ENCODE data around the gene CYTH1.

Gene CYTH1

DNA sequence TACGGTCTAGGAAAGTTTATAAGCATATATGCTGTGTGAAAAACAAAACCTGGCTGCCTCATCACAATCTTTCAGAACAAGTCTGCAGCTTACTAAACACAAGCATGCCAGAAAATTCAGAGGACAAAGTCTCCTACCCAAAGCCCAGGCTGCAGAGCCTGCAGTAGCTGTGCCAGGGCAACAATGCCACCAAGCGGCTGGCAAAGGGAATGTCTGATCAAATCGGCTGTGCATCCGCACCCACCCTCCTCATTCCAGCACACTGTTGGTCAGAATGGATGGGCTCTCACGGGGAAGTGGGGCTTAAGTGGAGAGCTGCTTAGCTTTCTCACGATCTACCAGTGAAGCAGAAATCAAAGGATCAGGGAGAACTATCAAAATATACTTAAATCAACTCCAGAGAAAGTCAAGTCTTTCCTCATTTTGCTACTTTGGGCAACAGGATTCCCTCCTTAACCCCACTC lies 73.5 kb downstream of the CYTH1 start:
- no peak overlapping the region for H3K4me3 ChIP-seq (ENCODE audit: low read length)
- no peaks in the 10 kb centered on the region for H3K4me1 ChIP-seq (ENCODE audit: insufficient read depth, low read length)
- 6% methylated on average over 5 of the region's 6 CpGs for WGBS
- H3K9ac ChIP-seq (ENCODE audit: low read depth, low read length): no peak overlapping the region
- H3K36me3 ChIP-seq (ENCODE audit: insufficient read depth, low read length): no peaks in the 10 kb centered on the region
- no peaks in the 10 kb centered on the region for H3K27me3 ChIP-seq (ENCODE audit: insufficient read depth, low read length)
- no peak overlapping the region for H3K27ac ChIP-seq (ENCODE audit: low read depth, low read length)
- no peaks in the 10 kb centered on the region for H3K9me3 ChIP-seq (ENCODE audit: insufficient read depth, low read depth, low read length)

DNA sequence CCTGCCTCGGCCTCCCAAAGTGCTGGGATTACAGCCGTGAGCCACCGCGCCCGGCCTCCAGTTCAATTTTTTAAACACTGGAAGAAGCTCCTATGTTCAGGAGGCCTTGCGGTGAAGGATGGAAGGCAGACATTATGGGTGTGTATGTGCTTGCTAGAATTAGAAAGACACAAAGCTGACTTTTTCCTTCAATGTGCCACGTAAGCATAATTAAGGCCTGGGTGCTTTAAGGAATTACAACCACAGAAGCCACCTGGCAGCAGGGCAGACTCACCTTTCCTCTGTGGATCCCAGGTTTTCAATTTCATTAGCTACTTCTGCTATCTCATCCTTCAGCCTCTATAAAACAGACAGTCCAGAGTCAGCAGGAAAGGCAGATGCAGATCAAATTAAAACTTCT lies 74.2 kb downstream of the CYTH1 start:
- Histone ChIP-seq H3K27me3 (ENCODE audit: insufficient read depth, low read length) (no peaks in the 10 kb centered on the region), H3K9me3 (ENCODE audit: insufficient read depth, low read depth, low read length) (no peaks in the 10 kb centered on the region), H3K36me3 (ENCODE audit: insufficient read depth, low read length) (no peaks in the 10 kb centered on the region), H3K9ac (ENCODE audit: low read depth, low read length) (no peak overlapping the region), H3K4me3 (ENCODE audit: low read length) (no peak overlapping the region), H3K4me1 (ENCODE audit: insufficient read depth, low read length) (no peaks in the 10 kb centered on the region), H3K27ac (ENCODE audit: low read depth, low read length) (no peak overlapping the region)
- 96% methylated on average over 7 of the region's 7 CpGs for WGBS

DNA sequence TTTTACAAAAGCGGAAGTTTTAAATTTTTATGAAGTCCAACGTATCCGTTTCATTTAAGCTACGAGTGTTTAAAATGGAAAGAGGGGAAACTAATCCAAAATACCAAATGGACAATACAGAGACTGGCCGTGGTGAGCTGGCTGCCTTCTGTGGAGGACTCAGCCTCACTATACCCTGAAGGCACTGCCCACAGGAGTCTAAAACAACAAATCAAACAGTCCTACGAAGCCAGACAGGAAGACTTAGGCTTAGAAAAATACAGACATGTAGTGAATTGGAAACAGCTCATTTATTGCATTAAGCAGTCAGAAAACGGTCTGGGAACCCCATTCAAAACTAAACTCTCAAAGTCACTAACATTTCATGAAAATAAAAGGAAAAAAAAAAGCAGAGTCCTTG lies 75.1 kb downstream of the CYTH1 start:
- WGBS: 88% methylated on average over 5 of the region's 7 CpGs
- no peak overlapping the region for H3K9ac ChIP-seq (ENCODE audit: low read depth, low read length)
- peaks cover 1% of the 10 kb centered on the region; the same call in 1 of the 2 replicates for H3K4me1 ChIP-seq (ENCODE audit: insufficient read depth, low read length)
- H3K36me3 ChIP-seq (ENCODE audit: insufficient read depth, low read length): peaks cover under 1% of the 10 kb centered on the region; the same call in 1 of the 2 replicates
- H3K27me3 ChIP-seq (ENCODE audit: insufficient read depth, low read length): no peaks in the 10 kb centered on the region
- no peaks in the 10 kb centered on the region for H3K9me3 ChIP-seq (ENCODE audit: insufficient read depth, low read depth, low read length)
- H3K27ac ChIP-seq (ENCODE audit: low read depth, low read length): no peak overlapping the region
- H3K4me3 ChIP-seq (ENCODE audit: low read length): no peak overlapping the region

DNA sequence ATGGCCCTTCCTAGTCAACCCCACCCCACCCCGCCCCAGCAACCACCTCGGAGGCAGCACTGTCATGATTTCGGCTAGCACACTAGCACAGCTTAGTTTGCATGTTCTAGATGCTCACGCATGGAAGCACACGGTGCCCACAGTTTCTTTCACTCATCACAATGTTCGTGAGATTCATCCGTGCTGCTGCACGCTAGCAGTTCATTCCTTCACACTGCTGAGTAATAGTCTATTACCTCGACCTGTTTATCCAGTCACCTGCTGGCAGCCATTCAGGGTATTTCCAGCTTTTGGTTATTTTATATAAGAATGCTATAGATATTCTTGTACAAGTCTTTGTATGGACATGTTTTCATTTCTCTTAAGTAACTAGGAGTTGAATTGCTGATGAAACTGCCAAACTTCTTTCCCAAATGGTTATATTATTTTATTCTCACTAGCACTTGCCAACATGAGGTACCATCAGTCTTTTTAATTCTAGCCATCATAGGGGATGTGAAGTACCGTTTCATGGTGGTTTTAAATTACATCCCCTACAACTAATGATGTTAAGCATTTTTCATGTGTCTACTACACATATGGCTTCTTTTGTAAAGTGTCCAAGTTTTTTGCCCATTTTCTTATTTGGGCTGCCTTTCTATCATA lies 75.7 kb downstream of the CYTH1 start:
- Histone ChIP-seq H3K27me3 (ENCODE audit: insufficient read depth, low read length) (no peaks in the 10 kb centered on the region), H3K4me1 (ENCODE audit: insufficient read depth, low read length) (peaks cover 4% of the 10 kb centered on the region; the same call in 1 of the 2 replicates), H3K27ac (ENCODE audit: low read depth, low read length) (no peak overlapping the region), H3K9ac (ENCODE audit: low read depth, low read length) (no peak overlapping the region), H3K36me3 (ENCODE audit: insufficient read depth, low read length) (peaks cover 5% of the 10 kb centered on the region; the same call in 1 of the 2 replicates), H3K9me3 (ENCODE audit: insufficient read depth, low read depth, low read length) (no peaks in the 10 kb centered on the region), H3K4me3 (ENCODE audit: low read length) (no peak overlapping the region)
- 94% methylated on average over 10 of the region's 10 CpGs for WGBS

DNA sequence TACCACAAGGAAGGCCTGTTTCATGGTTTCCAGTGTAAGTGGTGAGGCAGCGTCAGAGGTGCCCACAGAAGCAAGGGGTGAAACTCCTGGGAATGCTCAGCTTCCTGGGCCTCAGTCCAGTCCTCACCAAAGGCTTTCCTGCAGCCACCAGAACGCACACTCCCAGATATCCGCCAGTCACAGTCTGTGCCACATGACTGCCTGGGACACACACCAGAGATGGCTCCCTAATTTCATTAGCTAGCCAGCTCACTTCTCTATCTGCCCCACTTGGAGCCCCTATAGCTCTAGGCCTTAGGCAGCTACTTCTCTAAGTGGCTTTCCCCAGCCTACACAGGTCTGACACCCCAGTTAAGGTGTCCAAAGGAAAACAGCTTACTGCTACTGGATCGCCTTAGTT lies 77.0 kb downstream of the CYTH1 start:
- H3K4me1 ChIP-seq (ENCODE audit: insufficient read depth, low read length): peaks cover 4% of the 10 kb centered on the region; the same call in 1 of the 2 replicates
- H3K27ac ChIP-seq (ENCODE audit: low read depth, low read length): no peak overlapping the region
- peaks cover 9% of the 10 kb centered on the region for H3K36me3 ChIP-seq (ENCODE audit: insufficient read depth, low read length)
- WGBS: 92% methylated on average over 4 of the region's 4 CpGs
- H3K4me3 ChIP-seq (ENCODE audit: low read length): no peak overlapping the region
- H3K9me3 ChIP-seq (ENCODE audit: insufficient read depth, low read depth, low read length): no peaks in the 10 kb centered on the region
- no peak overlapping the region for H3K9ac ChIP-seq (ENCODE audit: low read depth, low read length)
- H3K27me3 ChIP-seq (ENCODE audit: insufficient read depth, low read length): no peaks in the 10 kb centered on the region

DNA sequence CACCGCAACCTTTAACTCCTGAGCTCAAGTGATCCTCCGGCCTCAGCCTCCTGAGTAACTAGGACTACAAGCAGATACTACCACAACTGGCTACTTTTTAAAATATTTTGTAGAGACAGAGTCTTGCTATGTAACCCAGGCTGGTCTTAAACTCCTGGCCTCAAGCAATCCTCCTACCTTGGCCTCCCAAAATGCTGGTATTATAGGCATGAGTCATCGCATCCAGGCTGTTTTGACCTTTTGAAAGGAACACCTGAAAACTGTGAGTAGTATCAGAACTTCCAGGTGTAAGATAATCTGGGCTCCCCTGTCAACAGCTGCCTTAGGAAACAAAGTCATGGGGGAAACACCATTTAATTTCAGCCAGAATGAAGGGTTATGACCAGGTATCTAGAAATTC lies 77.5 kb downstream of the CYTH1 start:
- 96% methylated on average over 3 of the region's 3 CpGs for whole genome bisulfite sequencing
- no peaks in the 10 kb centered on the region for H3K9me3 ChIP-seq (ENCODE audit: insufficient read depth, low read depth, low read length)
- no peak overlapping the region for H3K9ac ChIP-seq (ENCODE audit: low read depth, low read length)
- H3K27ac ChIP-seq (ENCODE audit: low read depth, low read length): no peak overlapping the region
- no peak overlapping the region for H3K4me3 ChIP-seq (ENCODE audit: low read length)
- peaks cover 11% of the 10 kb centered on the region for H3K36me3 ChIP-seq (ENCODE audit: insufficient read depth, low read length)
- H3K27me3 ChIP-seq (ENCODE audit: insufficient read depth, low read length): no peaks in the 10 kb centered on the region
- H3K4me1 ChIP-seq (ENCODE audit: insufficient read depth, low read length): peaks cover 4% of the 10 kb centered on the region; the same call in 1 of the 2 replicates

DNA sequence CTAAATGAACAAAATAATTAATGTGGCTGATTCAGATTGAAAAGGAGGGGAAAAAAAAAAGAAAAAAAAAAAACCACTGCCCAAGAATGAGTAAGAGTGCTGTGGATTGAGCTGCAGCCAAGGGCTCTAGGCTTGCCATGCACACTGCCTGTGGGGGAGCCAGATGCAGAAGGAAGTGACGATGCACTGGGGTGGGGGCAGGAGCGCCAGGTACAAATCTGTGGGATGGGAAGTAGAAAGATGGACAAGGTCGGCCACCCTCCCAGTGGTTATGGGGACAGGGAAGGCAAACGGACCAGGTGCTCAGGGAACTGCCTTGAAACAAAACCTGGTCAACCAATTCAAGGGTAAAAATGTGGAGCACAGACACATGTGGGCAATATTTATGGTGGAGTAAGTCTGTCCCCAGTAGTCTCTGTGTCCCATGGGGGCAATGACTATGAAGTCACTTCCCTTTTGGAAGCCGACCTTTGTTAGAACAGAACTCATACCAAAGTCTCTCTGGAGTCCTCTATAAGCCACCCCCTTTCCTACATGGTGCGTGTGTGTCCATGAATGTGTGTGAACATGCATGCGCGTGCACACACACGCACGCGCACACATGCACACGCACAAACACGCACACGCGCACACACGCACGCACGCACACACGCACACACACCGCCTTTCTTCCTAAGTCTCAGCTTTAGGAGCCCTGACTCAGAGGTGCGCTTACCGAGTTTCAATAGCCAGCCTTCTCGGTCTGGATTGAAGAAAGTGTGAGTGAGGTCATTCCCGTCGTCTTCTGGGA lies 84.3 kb downstream of the CYTH1 start:
- Histone ChIP-seq H3K9me3 (ENCODE audit: insufficient read depth, low read depth, low read length) (no peaks in the 10 kb centered on the region), H3K27ac (ENCODE audit: low read depth, low read length) (no peak overlapping the region), H3K4me1 (ENCODE audit: insufficient read depth, low read length) (peaks cover 4% of the 10 kb centered on the region; the same call in 1 of the 2 replicates), H3K36me3 (ENCODE audit: insufficient read depth, low read length) (peaks cover 11% of the 10 kb centered on the region), H3K4me3 (ENCODE audit: low read length) (no peak overlapping the region), H3K27me3 (ENCODE audit: insufficient read depth, low read length) (no peaks in the 10 kb centered on the region), H3K9ac (ENCODE audit: low read depth, low read length) (no peak overlapping the region)
- 94% methylated on average over 25 of the region's 25 CpGs for WGBS

DNA sequence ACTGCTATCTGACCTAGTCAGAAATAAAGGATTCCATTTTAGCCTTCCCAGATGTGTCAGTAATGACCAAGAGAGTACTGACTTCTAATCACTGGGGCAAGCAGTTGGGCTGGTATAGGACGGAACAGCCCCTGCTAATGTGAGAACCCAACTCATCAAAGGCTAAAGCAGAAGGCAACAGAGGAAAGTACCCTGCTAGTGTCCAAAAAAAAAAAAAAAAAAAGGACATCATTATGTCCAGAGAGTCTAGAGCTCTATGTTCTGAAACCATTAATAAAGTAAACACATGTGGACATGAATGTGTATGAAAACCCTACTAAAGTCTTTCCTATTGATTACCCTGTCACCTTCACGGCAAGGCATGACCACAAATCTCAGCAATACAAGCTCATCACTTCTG lies 85.0 kb downstream of the CYTH1 start:
- Histone ChIP-seq H3K9ac (ENCODE audit: low read depth, low read length) (no peak overlapping the region), H3K27ac (ENCODE audit: low read depth, low read length) (no peak overlapping the region)

DNA sequence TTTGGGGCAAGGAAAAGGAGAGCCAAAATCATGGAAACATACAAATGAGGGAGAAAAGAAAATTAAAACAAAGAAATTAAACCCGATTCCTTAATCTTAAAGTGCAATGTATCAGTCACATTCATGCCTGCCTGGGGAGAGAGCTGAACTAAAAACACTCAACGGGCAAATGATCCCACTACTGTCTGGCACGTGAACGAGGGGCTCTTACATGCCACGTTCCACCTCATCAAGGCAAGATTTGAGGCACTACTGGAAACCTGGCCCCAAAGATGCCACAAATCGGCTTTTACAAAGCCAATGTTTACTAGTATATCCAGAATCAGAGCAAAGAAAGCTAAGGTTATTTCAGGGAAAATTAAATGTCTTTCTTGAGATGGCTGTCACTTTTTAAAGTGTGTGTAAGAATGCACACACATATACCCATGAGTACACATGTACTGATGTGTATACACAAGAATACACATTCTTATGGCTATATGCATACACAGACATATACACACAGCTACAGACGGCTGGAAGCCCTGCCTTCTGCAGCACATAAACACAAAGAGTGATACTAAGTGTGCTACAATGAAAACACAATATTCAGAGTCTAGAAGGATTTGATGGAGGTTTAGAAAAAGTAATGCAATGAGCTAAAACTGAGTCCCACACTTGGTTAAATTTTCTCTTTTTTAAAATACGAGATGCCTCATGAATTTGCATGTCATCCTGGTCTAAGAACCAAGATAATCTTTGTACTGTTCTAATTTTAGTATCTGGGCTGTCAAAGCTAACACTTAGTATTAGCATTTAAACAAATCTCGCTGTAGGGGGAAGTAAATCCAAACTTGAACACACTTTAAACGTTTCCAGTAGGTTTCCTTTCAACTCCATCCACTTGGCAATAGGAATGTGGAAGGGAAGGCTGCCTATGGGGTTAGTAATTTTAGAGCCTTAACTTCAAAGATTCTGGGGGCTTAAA lies 85.8 kb downstream of the CYTH1 start:
- Histone ChIP-seq H3K27ac (ENCODE audit: low read depth, low read length) (no peak overlapping the region), H3K36me3 (ENCODE audit: insufficient read depth, low read length) (peaks cover 4% of the 10 kb centered on the region; the same call in 1 of the 2 replicates), H3K4me1 (ENCODE audit: insufficient read depth, low read length) (no peaks in the 10 kb centered on the region), H3K4me3 (ENCODE audit: low read length) (no peak overlapping the region), H3K9me3 (ENCODE audit: insufficient read depth, low read depth, low read length) (no peaks in the 10 kb centered on the region), H3K27me3 (ENCODE audit: insufficient read depth, low read length) (no peaks in the 10 kb centered on the region), H3K9ac (ENCODE audit: low read depth, low read length) (no peak overlapping the region)
- 94% methylated on average over 8 of the region's 10 CpGs for WGBS

More for the DNA sequence above, 85.0 kb downstream of the CYTH1 start:
- peaks cover 4% of the 10 kb centered on the region; the same call in 1 of the 2 replicates for H3K4me1 ChIP-seq (ENCODE audit: insufficient read depth, low read length)
- no peaks in the 10 kb centered on the region for H3K27me3 ChIP-seq (ENCODE audit: insufficient read depth, low read length)
- no peak overlapping the region for H3K4me3 ChIP-seq (ENCODE audit: low read length)
- 100% methylated on average over 2 of the region's 2 CpGs for WGBS
- H3K9me3 ChIP-seq (ENCODE audit: insufficient read depth, low read depth, low read length): no peaks in the 10 kb centered on the region
- peaks cover 11% of the 10 kb centered on the region for H3K36me3 ChIP-seq (ENCODE audit: insufficient read depth, low read length)

DNA sequence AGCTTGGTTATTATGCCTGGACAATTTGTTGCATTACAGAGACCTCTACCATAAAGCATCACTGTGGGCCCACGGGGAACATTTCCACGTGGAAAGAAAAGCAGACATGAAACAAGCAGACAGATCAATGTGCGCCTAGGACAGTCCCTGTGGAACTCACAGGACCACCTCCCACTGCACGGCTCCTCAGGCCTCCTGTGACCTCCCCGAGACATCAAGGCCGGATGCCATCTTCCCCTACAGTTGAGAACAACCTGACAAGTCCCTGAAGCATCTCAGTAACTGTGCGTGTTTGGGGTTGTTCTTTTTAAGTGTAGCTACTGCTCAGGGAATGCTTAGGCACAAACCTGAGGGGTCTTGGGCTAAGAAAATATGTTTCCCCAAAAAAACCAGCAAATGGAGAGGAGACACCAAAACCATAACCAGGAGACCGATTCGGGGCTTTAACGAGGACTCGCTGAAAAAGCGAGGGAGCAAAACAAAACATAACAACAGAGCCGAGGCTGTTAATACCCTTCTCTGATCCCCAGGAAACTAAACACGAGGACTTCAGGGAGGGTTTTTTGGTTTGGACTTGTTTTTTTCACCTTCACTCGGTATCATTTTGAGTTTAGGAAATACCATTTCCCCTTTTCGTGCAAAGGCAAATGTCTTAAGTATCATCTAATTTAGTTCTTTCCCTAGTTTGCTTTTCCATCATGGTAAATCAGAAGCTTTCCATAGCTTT lies 87.1 kb downstream of the CYTH1 start:
- Histone ChIP-seq H3K4me3 (ENCODE audit: low read length) (no peak overlapping the region), H3K9ac (ENCODE audit: low read depth, low read length) (no peak overlapping the region), H3K36me3 (ENCODE audit: insufficient read depth, low read length) (peaks cover under 1% of the 10 kb centered on the region; the same call in 1 of the 2 replicates), H3K4me1 (ENCODE audit: insufficient read depth, low read length) (no peaks in the 10 kb centered on the region), H3K27me3 (ENCODE audit: insufficient read depth, low read length) (no peaks in the 10 kb centered on the region), H3K9me3 (ENCODE audit: insufficient read depth, low read depth, low read length) (no peaks in the 10 kb centered on the region), H3K27ac (ENCODE audit: low read depth, low read length) (no peak overlapping the region)
- WGBS: 95% methylated on average over 16 of the region's 16 CpGs

All from HUES64 (cell line).